HepG2 (cell line): ENCODE data around the gene INTS6L. TPM values are rescaled to one million over a fixed set of nuclear protein-coding genes. Genes with fewer than 3 reads are reported as not detected.

Experiments
- JUN ChIP-seq: sonication (generic); formaldehyde crosslinking; IDR thresholded peaks from 2 replicates; pipeline ENCODE4 v1.4.0; 2020; ENCODE audit warnings: mild to moderate bottlenecking, missing genetic modification reagents
- KLF16 ChIP-seq, 2 experiments: sonication (generic) in 1 of 2; formaldehyde crosslinking in 1 of 2; IDR thresholded peaks; 2 replicates each; pipeline versions ENCODE4 v1.6.1 to v1.8.0; 2016 to 2023; ENCODE audit warnings: missing genetic modification reagents in 2 of 2, missing compliant biosample characterization in 1 of 2
- MLLT10 ChIP-seq: sonication (generic); formaldehyde crosslinking; IDR thresholded peaks from 2 replicates; pipeline ENCODE4 v1.4.0; 2020; ENCODE audit warnings: missing genetic modification reagents
- ZNF143 ChIP-seq: sonication (generic); formaldehyde crosslinking; IDR thresholded peaks from 2 replicates; pipeline ENCODE4 v1.4.0; 2020; ENCODE audit warnings: missing genetic modification reagents
- ZNF713 ChIP-seq: sonication (generic); formaldehyde crosslinking; IDR thresholded peaks from 2 replicates; pipeline ENCODE4 v1.4.0; 2020; ENCODE audit warnings: mild to moderate bottlenecking, missing genetic modification reagents
- polyA plus RNA-seq, 8 experiments: library from polyadenylated mRNA; depleted of rRNA in 3 of 8; stranded (reverse) in 7 of 8; unstranded in 1 of 8; fragments of >200 nt; fragmentation: Illumina TruSeq in 4 of 8; extraction: Trizol in 4 of 8; gene quantifications; 2 replicates each; pipeline versions ENCODE4 v1.2.1 to v1.2.3, GENCODE V29; 2011 to 2016; ENCODE audit warnings: low read depth in 4 of 8, missing spikeins in 1 of 8, mixed read lengths in 1 of 8; ENCODE audit not compliant: insufficient read depth in 1 of 8
- total RNA-seq, 5 experiments: library from RNA; depleted of rRNA; stranded (reverse); fragments of >200 nt; fragmentation: Illumina TruSeq; extraction: Trizol; gene quantifications; 2 replicates each; pipeline ENCODE4 v1.2.3, GENCODE V29; 2016; ENCODE audit warnings: low read depth in 1 of 5
- TF ChIP-seq, protein P1 (sequence below): sonication (generic); formaldehyde crosslinking; IDR thresholded peaks from 2 replicates; pipeline ENCODE4 v1.4.0; 2020; ENCODE audit warnings: missing genetic modification reagents
- TF ChIP-seq, protein P2 (sequence below), 2 experiments: fragments of 450-650 bp in 1 of 2; sonication (generic) in 1 of 2; formaldehyde crosslinking; IDR thresholded peaks; 2 replicates each; pipeline versions ENCODE4 v1.5.0 to v1.8.0; 2020 to 2022; ENCODE audit warnings: mild to moderate bottlenecking in 1 of 2, missing genetic modification reagents in 1 of 2

INTS6L gene
- total and polyA plus RNA-seq, 2 of the 13 experiments (the other 11 are each of a cell fraction or from before 2014, with no cell fraction given) = not detected

- TF ChIP-seq, protein P1, sequence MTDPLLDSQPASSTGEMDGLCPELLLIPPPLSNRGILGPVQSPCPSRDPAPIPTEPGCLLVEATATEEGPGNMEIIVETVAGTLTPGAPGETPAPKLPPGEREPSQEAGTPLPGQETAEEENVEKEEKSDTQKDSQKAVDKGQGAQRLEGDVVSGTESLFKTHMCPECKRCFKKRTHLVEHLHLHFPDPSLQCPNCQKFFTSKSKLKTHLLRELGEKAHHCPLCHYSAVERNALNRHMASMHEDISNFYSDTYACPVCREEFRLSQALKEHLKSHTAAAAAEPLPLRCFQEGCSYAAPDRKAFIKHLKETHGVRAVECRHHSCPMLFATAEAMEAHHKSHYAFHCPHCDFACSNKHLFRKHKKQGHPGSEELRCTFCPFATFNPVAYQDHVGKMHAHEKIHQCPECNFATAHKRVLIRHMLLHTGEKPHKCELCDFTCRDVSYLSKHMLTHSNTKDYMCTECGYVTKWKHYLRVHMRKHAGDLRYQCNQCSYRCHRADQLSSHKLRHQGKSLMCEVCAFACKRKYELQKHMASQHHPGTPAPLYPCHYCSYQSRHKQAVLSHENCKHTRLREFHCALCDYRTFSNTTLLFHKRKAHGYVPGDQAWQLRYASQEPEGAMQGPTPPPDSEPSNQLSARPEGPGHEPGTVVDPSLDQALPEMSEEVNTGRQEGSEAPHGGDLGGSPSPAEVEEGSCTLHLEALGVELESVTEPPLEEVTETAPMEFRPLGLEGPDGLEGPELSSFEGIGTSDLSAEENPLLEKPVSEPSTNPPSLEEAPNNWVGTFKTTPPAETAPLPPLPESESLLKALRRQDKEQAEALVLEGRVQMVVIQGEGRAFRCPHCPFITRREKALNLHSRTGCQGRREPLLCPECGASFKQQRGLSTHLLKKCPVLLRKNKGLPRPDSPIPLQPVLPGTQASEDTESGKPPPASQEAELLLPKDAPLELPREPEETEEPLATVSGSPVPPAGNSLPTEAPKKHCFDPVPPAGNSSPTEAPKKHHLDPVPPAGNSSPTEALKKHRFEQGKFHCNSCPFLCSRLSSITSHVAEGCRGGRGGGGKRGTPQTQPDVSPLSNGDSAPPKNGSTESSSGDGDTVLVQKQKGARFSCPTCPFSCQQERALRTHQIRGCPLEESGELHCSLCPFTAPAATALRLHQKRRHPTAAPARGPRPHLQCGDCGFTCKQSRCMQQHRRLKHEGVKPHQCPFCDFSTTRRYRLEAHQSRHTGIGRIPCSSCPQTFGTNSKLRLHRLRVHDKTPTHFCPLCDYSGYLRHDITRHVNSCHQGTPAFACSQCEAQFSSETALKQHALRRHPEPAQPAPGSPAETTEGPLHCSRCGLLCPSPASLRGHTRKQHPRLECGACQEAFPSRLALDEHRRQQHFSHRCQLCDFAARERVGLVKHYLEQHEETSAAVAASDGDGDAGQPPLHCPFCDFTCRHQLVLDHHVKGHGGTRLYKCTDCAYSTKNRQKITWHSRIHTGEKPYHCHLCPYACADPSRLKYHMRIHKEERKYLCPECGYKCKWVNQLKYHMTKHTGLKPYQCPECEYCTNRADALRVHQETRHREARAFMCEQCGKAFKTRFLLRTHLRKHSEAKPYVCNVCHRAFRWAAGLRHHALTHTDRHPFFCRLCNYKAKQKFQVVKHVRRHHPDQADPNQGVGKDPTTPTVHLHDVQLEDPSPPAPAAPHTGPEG (CRISPR knock-in tag) = no peak
- TF ChIP-seq MLLT10 (CRISPR knock-in tag) (no peak), KLF16 (CRISPR knock-in tag; IDR thresholded peaks at IDR 0.05) (no peak), JUN (CRISPR knock-in tag) (no peak), ZNF143 (CRISPR knock-in tag) (no peak), ZNF713 (CRISPR knock-in tag) (no peak)
- TF ChIP-seq, protein P2, sequence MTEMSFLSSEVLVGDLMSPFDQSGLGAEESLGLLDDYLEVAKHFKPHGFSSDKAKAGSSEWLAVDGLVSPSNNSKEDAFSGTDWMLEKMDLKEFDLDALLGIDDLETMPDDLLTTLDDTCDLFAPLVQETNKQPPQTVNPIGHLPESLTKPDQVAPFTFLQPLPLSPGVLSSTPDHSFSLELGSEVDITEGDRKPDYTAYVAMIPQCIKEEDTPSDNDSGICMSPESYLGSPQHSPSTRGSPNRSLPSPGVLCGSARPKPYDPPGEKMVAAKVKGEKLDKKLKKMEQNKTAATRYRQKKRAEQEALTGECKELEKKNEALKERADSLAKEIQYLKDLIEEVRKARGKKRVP (CRISPR knock-in tag; IDR thresholded peaks at IDR 0.05) = no peak
These were observed 1.7 kb downstream of the INTS6L start (continued) for GRCh38 chrX:135522132-135522530.
